ENCODE results near the gene HLA-A.
A peak's percentile ranks its signal among the peaks of the same experiment; 100 is the strongest.
"Not testable (repeated sequence)": the region's sequence is repeated elsewhere in the genome, so short reads cannot be mapped to it uniquely, and the experiment has no call there.

Gene HLA-A

DNA sequence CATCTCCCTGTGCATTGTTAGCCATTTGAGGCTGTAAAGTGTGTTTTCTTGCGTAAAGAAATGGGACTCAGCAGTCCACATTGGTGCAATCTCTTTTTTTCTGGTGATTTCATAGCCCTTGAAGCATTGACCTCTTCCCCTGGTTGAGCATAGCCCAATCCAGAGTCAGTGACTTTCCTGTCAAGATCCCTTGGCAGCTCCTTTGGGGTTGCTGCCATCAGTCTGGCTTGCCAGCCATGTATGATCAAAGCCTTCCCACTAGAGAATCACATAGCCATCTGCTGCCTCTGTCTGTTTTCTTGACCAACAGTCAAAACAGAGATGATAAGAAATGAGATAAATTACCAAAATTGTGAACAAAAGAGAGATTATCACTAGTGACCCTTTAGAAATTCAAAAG is 19.6 kb downstream of the HLA-A start:
- DNase-seq (ENCODE audit: low read depth in 2 of 2): no peak

DNA sequence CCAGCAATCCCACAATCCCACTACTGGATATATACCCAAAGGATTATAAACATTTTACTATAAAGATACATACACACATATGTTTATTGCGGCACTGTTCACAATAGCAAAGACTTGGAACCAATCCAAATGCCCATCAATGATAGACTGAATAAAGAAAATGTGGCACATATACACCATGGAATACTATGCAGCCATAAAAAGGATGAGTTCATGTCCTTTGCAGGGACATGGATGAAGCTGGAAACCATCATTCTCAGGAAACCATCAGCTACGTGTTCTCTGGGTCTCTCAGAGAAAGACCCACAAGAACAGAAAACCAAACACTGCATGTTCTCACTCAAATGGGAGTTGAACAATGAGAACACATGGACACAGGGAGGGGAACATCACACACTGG is 21.4 kb downstream of the HLA-A start:
- DNase-seq (ENCODE audit: low read depth in 2 of 2): not testable (repeated sequence)

DNA sequence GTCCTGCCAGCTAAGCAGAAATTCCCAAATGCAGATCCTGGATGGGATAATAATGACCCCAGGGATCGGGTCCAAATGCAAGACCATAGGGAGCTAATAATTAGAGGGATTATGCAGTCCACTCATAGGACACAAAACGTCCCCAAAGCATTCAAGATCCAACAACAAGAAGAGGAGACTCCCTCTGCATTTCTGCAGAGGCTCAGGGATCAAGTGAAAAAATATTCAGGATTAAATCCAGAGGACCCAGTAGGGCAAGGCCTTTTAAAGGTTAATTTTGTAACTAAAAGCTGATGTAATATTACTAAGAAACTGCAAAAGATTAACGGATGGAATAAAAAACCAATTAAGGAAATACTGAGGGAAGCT is 22.2 kb downstream of the HLA-A start:
- no peak for DNase-seq (ENCODE audit: low read depth in 2 of 2)

DNA sequence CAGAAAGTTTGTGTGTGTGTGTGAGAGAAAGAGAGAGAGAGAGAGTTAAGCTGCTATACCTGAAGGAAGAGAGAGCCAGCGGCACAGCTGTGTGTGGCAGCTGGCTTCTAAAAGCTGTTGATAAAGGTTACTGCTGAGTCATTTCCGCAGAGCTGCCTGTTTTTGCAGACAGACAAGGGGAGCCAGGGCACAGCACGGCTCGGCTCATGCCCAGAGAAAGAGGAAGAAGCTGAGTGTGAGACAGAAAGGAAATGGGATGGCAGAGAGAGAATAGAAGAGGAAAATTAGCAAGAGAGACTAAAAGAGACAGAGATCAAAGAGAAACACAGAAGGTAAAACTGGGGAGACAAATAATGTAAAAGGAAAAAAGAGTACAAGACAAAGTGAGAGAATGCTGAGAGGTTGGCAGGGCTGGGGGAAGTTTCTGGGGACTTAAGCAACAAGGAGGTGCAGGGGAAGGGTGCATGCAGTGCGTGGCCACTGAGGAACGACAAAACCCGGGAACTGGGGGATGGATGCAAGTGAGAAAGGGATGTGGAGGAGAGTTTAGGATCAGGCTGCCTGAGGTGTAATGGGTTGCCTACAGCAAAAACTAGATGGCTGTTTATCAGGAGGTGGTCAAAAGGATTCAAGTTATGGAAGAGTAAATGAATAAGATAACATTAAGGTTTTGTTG is 22.7 kb downstream of the HLA-A start:
- peak; percentile 54 to 56 for DNase-seq (ENCODE audit: low read depth in 2 of 2)

DNA sequence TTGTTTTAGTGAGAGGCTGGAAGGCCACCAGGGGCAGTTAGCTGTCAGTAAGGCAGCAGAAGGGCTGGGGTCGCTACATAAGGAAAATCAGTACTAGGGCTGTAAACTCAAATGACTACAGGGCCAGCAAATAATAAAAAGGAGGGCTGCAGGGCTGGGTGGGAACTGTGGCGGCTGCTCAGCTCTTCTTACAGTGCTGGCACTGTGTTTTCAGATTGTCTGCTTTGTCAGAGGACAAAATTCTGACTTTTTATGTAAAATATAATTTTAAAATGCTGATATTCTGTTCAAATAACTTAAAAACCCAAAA is 23.2 kb downstream of the HLA-A start:
- DNase-seq (ENCODE audit: low read depth in 2 of 2): no peak

DNA sequence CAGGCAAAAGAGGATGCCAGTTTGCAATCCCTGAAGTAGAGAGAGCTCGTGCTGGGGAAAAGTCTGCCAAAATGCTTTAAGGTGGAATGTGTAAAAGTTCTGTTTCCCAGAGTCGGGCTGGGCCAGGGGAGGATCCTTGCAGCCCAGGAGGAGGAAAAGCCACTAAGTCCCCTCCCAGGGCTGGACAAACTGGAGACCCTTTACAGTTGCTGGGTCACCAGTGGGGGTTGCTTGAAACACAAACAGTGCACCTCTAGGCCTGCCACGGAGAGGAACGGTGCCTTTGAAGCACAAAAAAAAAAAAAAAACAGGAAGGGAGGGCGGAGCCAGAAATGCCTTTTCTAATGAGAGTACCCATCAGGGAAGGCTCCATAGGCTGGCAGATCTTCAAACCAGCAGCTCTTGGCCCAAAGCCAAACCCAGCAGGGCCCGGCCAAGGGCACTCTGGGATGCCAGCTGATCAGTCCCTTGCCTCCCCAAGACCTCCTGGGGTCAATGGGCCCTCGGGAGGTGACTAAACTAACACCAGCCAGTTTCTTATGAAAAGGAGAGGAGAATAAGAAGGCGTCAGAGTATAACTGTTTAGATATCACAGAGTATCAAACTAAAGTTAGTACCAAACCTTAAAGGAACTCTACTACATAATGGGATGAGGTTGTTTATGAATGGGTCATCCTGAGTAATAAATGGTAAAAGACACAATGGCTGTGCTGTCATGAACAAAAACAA is 23.7 kb downstream of the HLA-A start:
- DNase-seq (ENCODE audit: low read depth in 2 of 2): no peak

DNA sequence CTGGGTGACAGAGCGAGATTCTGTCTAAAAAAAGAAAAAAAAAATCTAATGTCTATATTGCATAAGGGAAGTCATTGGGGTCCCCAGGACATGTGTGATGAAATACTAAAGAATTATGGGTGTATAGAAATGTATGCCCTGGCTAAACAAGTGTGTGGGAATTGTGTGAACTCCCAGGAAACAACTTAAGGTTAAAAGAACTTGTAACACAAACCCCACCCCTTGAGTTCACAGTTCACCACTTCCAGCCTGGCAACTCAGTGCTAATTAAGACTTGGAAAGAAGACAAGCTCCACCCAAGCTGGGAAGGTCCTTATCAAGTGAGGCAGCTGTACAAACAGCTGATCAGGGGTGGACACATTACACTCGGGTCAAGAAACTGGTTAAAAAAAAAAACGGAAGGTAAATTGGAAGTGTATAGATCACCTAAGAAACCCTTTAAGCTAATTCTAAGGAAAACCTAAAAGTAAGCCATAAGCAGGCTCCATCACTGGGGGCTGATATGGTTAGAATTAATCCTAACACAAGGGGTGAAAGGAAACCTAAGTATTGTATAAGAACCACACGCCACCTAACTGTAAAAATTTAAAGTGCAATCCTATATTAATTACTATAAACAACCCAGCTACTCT is 25.2 kb downstream of the HLA-A start:
- no peak for DNase-seq (ENCODE audit: low read depth in 2 of 2)

DNA sequence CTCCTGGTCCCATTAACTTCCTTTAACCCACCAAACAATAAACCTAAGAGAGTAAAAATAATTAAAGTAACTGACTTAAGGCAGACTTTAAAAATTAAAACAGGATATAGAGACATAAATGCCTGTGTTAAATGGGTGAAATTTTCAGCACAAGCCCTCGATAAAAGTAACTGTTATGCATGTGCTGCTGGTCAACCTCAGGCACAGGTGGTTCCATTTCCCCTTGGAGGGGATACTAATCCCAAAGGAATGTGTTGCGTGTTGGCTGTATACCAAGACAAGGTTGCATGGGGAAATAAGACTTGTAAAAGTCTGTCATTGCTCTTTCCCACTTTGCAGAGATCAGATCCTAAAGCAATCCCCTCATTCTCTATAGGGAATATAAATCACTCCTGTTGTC is 25.8 kb downstream of the HLA-A start:
- no peak for DNase-seq (ENCODE audit: low read depth in 2 of 2)

DNA sequence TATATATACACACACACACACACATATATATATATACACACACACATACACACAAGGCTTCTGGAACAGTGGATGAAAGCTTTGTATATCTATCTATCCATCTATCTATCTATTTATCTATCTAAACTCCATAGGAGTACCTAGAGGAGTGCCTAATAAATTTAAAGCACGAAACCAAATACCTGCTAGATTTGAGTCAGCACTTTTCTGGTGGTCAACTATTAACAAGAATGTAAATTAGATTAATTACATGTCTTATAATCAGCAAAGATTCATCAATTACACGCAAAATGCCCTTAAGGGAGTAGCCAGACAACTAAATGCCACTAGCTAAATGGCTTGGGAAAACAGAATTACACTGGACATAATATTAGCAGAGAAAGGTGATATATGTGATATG is 26.6 kb downstream of the HLA-A start:
- no peak for DNase-seq (ENCODE audit: low read depth in 2 of 2)

DNA sequence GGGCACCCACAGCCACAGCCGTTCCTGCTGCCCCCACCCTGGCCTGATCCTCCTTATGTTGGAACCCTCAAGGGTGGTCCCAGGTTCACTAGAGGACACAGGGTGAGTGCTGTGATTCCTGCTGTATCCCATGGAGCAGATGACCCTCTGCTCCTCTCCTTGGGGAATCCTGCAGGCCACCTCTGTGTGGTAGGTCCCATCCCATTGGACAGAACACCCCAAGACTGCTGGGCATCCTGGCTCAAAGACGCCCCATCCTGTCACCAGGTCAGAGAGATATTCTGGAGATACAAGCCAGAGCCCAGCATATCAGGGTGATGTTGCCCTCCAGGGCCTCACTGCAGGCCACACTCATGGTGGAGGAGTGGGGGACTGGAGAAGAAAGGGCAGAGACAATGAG is 28.4 kb downstream of the HLA-A start:
- DNase-seq (ENCODE audit: low read depth in 2 of 2): no peak

DNA sequence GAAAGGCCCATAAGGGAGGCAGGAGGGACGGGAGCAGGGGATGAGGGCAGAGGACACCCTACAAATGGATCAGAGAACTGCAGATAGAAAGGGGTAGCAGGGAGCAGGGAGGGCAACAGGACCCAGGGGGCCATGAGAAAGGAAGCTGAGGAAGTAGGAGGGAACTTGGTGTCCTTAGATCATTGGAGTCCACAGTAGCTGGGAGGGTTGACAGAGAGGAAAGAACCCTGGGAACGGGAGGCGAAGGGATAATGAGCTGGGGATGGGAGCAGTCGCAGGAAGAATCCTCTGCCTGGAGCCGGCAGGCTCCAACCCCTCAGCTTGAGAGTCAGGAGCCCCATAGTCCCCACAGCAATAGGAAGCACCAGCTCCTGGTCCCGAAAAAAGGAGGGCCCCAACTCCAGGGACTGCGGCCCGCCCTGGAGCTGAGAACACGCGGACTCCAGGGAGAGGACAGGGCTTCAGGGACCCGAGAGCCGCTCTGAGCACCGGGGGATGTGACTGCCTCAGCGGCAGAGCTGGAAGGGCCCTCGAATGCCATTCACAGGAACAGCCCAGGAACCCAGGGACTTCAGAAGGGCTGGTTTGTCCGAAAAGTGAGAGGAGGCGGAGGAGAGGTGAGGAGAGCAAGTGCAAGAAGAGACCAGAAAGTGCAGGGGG is 32.7 kb downstream of the HLA-A start:
- DNase-seq (ENCODE audit: low read depth in 2 of 2): no peak

DNA sequence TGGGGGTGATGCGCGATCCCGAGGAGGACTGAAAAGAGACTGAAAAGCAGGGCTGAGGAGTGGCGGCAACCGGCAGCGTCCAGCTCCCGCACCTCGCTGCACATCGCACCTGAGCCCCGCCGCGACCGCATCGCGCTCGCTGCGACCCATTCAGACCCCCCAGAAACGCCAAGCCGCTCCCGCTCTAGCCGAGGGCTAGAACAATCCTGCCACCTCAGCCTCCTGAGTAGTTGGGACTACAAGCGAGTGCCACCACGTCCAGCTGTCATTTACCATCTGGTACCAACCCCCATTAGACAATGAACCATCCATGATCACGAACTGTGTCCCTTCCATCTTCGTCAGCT is 33.2 kb downstream of the HLA-A start:
- DNase-seq (ENCODE audit: low read depth in 2 of 2): no peak

DNA sequence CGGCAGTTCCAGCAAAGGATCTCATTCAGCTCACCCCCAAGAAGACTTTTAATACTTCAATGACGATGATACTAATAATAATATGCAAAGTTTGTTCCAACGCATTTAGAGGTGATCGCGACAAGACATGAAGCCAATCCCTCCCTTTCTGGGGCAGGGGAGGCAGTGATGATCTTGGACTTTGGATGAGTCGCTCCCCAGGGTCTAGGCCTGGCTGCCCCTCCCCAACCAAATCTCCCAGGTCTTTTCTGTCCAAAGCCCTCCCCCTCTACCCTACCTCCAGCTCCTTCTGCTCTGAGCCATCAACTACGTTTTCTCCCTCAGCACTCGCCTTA is 33.9 kb downstream of the HLA-A start:
- no peak for DNase-seq (ENCODE audit: low read depth in 2 of 2)

DNA sequence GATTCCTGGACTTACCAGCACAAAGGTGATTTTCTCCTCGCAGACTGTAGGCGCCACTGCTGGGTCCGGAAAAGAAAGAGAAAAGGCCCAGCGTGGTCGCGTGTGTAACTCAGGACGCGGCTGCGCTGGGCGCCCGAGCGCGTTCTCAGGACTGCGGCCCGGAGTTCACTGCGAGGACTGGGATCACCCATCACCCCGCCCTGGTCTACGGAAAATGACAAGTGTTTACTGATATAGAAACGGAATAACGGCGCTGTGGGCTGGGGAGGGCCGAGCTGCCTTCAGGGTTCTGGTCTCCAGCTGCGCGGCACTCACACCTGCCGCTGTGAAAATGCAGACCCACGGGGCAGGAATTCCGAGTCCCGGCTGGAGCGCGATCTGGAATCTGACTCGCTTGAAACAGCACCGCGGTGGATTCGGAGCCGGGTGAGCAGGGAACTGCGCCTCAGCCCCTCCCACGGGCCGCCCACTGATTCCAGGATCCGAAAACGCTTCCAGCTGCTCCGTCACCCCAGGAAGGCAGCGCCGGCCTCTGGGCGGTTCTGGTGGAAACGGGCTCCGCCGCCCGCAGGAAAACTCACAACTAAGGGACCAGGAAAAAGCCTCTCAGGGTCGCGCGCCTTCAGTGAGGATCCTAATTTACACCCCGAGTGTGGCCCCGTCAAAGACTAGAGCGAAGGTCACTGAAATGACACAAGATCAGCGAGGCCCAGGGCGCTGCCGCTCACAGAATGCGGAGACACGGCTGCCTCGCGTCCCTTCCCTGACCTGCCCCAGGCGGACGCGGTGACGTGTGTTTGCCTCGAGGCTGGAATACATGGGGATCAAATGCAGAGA is 34.5 kb downstream of the HLA-A start:
- DNase-seq (ENCODE audit: low read depth in 2 of 2): peak in 1 of 2 donors; percentile 25

DNA sequence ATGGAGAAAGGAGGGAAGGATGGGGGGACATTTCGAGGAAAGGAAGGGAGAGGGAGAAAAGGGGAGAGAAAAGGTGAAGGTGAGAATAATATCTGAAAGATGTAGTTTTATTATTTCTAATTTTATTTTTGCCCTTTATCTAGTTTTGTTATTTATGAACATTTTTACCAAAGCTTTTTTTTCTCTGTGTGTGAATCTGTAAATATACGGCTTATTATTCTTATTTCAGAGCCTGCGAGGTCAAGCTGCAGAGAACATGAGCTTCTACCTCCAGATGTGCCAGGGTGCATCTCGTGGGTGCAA is 35.0 kb downstream of the HLA-A start:
- no peak for DNase-seq (ENCODE audit: low read depth in 2 of 2)

DNA sequence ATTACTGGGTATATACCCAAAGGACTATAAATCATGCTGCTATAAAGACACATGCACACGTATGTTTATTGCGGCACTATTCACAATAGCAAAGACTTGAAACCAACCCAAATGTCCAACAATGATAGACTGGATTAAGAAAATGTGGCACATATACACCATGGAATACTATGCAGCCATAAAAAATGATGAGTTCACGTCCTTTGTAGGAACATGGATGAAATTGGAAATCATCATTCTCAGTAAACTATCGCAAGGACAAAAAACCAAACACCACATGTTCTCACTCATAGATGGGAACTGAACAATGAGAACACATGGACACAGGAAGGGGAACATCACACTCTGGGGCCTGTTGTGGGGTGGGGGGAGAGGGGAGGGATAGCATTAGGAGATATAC is 37.7 kb downstream of the HLA-A start:
- DNase-seq (ENCODE audit: low read depth in 2 of 2): not testable (repeated sequence)

DNA sequence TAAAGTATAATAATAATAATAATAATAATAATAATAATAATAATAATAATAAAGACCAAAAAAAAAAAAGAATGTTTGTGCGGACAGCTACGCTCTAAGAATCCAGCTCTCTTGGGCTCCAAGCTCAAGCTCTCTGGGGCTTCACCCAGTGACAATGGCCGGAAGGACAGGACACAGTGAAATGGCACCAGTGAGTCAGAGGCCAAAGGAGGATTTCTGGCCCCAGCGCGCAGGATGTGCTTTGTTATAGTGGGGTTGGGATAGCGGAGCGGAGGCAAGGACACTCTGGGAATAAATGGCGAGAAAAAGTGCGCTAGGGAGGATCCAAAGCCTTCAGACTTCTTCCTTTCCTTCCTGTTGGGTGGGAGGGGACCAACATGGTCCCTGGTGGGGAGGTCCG is 38.2 kb downstream of the HLA-A start:
- no peak for DNase-seq (ENCODE audit: low read depth in 2 of 2)

DNA sequence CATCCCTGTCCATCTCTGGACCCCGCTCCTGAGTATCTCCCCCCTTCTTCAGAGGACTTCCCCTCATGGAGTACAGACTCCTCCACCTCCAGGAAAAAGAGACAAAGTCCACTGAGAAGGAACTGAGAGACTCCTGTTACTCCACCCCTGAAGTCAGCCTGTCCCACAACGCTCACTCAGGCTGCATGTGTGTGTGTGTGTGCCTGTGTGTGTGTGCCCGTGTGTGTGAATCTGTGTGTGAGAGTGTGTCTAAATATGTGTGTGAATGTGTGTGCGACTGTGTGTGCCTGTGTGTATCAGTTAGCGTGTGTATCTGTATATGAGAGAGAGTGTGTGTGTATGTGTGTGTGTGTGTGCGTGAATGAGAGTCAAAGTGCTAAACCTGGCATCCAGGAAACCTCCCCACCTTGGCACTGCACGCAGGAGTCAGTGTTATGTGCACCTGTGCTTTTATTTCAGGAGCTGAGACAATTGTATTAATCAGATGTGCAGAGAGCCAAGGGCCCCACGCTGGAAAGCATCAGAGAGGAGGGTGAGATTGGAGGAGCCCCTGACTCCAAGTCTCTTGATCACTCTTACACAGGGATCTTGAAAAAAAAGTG is 39.0 kb downstream of the HLA-A start:
- DNase-seq (ENCODE audit: low read depth in 2 of 2): no peak

DNA sequence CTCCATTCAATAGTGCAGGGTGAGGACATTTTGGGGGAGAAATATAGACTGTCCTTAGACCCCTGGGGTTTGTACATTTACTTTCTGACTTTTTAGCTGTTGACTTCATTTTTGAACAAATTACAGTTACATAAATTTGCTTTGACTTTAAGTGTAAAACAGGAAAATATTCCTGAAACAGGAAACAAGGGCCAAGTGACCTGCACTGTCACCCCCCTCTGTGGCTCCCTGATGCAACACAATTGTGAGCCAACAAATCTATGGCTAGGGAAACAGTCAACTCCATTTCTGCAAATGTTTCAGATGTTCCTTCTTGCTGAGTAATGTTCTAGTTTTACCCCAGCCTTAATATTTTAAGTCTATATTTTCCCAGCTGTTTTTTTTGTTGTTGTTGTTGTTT is 39.8 kb downstream of the HLA-A start:
- no peak for DNase-seq (ENCODE audit: low read depth in 2 of 2)

DNA sequence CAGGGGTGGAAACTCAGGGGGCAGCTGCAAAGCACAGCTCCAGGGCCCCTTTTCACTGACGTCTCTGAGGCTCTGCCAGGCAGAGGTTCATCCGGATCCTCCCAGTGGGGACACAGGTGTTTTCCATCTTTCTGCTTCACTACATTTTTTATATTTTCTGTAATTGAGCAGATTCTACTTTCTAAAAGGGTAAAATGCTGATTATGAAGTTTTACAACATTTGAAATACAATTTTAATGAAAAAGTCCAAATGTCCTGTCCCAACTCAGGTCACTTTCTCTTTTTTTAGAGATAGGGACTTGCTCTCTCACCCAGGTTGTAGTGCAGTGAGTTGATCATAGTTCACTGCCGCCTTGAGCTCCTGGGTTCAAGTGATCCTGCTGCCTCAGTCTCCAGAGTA is 41.9 kb downstream of the HLA-A start:
- DNase-seq (ENCODE audit: low read depth in 2 of 2): no peak

DNA sequence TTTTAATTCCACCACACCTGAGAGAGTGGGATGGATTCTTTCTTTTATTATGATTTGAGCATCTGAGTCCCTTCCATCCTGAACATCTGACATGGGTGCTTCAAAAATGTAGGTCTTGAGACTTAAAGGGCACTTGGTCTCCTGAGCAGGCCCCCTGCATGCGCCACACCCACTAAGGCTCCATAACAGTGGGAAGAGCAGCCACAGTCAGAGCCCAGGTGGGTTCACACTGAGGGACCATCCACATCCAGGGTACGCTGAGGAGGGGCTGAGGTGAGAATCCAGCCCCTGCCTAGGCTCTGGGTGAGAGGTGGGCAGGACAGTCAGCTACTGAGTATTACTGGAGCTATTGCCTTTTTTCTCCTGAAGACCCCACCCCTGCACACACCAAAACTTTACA is 42.7 kb downstream of the HLA-A start:
- no peak for DNase-seq (ENCODE audit: low read depth in 2 of 2)

DNA sequence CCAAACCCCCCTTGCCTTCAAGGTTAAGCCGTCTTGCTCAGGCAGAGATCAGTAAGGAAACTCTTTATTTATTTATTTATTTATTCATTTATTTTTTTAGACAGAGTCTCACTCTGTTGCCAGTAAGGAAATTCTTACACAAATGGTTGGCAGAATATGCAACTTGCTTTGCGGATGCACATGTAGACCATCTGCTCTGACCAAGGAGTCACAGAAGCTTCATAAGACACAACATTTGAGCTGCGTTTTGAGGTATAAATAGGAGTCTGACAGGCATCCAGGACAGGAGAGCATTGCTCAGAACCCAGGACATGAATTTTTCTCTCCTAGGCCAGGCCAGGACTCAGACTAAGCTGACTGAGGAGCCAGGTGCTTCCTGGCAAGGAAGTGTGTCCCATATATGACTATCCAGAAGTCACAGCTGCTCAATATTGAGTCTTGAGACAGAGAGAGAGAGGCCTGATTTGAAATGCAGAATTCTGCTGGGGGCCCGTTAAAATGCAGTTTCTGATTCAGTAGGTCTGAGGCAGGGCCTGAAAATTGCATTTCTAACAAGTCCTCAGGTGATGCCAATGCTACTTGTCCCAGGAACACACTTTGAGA is 43.9 kb downstream of the HLA-A start:
- DNase-seq (ENCODE audit: low read depth in 2 of 2): no peak

Data from stimulated activated CD8-positive, alpha-beta memory T cell treated with anti-CD3 and anti-CD28 coated beads, Interleukin-2, amount 100 ng/mL, for 1 hour (primary cell).